Measurements from ENCODE around the gene CPO. TPM values are rescaled to one million over a fixed set of nuclear protein-coding genes. Genes with fewer than 3 reads are reported as not detected.

Gene CPO
- total and polyA plus RNA-seq, 2 experiments from 2014 or later, result 0.20 TPM; not detected in 1

DNA sequence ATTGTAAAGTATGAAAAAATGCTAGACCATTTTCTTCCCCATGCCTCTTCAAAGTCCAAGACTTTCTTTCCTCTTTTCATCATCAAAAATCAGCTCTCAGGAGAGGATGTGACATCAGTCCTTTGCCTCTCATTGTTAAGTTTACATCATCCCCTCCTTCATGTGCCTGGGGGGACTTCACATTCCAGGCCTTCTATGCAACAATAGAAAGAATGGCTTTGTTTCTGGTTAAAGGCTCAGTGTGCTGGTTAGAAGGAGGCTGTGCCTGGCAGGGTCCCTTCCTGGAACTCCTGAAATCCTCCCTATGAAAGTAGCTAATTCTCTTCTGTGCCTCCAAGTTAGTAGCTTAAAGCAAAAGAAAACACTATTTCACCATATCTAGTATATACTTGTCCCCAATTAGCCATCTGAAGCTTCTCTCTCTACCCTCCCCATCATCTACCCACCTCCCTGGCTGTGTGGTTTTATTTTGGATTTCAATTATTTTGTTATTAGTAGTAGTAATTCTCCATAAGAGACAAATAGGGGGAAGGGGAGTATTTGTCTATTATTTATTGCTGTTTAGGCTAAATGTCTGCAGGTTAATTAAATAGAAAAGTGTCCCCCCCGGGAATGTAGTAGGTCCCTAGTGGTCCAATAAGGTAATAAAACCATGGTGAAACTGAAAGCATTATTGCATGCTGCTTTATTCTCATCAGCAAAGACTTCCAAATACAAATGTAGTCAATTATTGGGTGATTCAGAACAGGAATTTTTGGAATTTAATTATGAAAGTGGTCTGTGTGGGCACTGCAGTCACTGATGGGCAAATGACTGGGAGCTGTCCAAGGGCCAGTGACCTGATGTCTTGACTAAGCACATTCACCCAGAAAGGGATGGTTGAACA lies 69.0 kb downstream of the CPO start:
- no peaks in the 10 kb centered on the region for H4K20me1 ChIP-seq (ENCODE audit: insufficient read depth)
- peak overlapping the region; percentile 61 for H2AFZ ChIP-seq
- H3K4me1 ChIP-seq (ENCODE audit: insufficient read depth), result peaks cover 32% of the 10 kb centered on the region
- in situ Hi-C loops (cut with MboI), result no loop called here
- no peaks in the 10 kb centered on the region for H3K27me3 ChIP-seq (replicated peaks; ENCODE audit: insufficient read depth)
- H3K4me3 ChIP-seq, result peak overlapping the region; percentile 33; the same call in 1 of the 2 replicates
- TF ChIP-seq EZH2phosphoT487 (IDR thresholded peaks at IDR 0.05; ENCODE audit: insufficient read depth, low read depth) (no peak), EZH2 (IDR thresholded peaks at IDR 0.05; ENCODE audit: insufficient read depth, poor library complexity, severe bottlenecking) (no peak)
- DNase-seq, result peak; percentile 72
- H3K4me2 ChIP-seq (ENCODE audit: unreplicated experiment), result peak overlapping the region; percentile 58
- no peaks in the 10 kb centered on the region for H3K36me3 ChIP-seq (ENCODE audit: low read depth)
- no peaks in the 10 kb centered on the region for H3K9me3 ChIP-seq (ENCODE audit: low read depth)
- no peak overlapping the region for H3K9ac ChIP-seq
- peaks cover 13% of the 10 kb centered on the region for H3F3A ChIP-seq (ENCODE audit: insufficient read depth)
- no peaks in the 10 kb centered on the region for H3K79me2 ChIP-seq (ENCODE audit: insufficient read depth)
- H3K9me2 ChIP-seq (ENCODE audit: insufficient read depth), result no peaks in the 10 kb centered on the region
- whole genome bisulfite sequencing, 2 experiments (ENCODE audit: low coverage in 1 of 2, low lambda C conversion rate in 2 of 2, missing lambda C conversion rate in 2 of 2), result 0 to 10% methylated on average over 1 of the region's 1 CpG
- H3K27ac ChIP-seq, result peak overlapping the region; percentile 48

DNA sequence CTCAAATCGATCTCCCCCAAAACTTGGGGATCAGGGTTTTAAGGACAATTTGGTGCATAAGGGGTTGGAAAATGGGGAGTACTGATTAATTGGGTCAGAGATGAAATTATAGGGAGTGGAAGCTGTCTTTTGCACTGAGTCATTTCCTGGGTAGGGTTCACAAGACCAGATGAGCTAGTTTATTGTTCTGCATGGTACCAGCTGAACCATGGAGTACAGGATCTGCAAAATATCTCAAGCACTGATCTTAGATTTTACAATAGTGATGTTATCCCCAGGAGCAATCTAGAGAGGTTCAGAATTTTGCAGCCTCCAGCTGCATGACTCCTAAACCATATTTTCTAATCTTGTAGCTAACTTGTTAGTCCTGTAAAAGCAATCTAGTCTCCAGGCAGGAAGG lies 73.1 kb downstream of the CPO start:
- no peaks in the 10 kb centered on the region for H3K9me2 ChIP-seq (ENCODE audit: insufficient read depth)
- H3K9me3 ChIP-seq (ENCODE audit: low read depth), result no peaks in the 10 kb centered on the region
- no peaks in the 10 kb centered on the region for H3K36me3 ChIP-seq (ENCODE audit: low read depth)
- no peak for TF ChIP-seq EZH2phosphoT487 (IDR thresholded peaks at IDR 0.05; ENCODE audit: insufficient read depth, low read depth)
- no peak for TF ChIP-seq EZH2 (IDR thresholded peaks at IDR 0.05; ENCODE audit: insufficient read depth, poor library complexity, severe bottlenecking)
- no peak overlapping the region for H3K27ac ChIP-seq
- H3K79me2 ChIP-seq (ENCODE audit: insufficient read depth), result no peaks in the 10 kb centered on the region
- H3K9ac ChIP-seq, result no peak overlapping the region
- H3K4me2 ChIP-seq (ENCODE audit: unreplicated experiment), result peak overlapping the region; percentile 23
- peaks cover 39% of the 10 kb centered on the region for H3K4me1 ChIP-seq (ENCODE audit: insufficient read depth)
- peaks cover 7% of the 10 kb centered on the region for H3F3A ChIP-seq (ENCODE audit: insufficient read depth)
- in situ Hi-C loops (cut with MboI), result no loop called here
- DNase-seq, result peak; percentile 45
- H2AFZ ChIP-seq, result no peak overlapping the region
- WGBS, 2 experiments (ENCODE audit: low coverage in 1 of 2, low lambda C conversion rate in 2 of 2, missing lambda C conversion rate in 2 of 2), result 53 to 55% methylated on average over 1 of the region's 1 CpG
- no peak overlapping the region for H3K4me3 ChIP-seq
- H4K20me1 ChIP-seq (ENCODE audit: insufficient read depth), result no peaks in the 10 kb centered on the region
- no peaks in the 10 kb centered on the region for H3K27me3 ChIP-seq (replicated peaks; ENCODE audit: insufficient read depth)

DNA sequence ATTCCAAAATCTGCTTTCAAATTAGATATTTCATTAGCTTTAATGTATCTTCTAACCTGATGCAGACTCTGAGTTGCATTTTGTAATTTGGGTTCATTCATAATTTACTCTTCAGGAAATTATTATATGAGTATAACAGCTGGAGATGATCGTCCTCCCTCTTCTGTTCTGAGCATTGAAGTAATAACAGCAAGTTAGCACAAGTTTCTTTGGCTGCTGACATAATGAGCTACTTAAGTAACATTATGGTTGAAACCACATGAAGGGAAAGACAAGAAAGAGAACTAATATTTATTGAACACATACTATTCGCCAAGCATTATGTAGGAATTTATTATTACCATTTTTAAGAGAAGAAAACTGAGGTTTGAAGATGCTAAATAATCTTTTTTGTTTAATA lies 75.1 kb downstream of the CPO start:
- TF ChIP-seq EZH2 (IDR thresholded peaks at IDR 0.05; ENCODE audit: insufficient read depth, poor library complexity, severe bottlenecking), result no peak
- no peak for TF ChIP-seq EZH2phosphoT487 (IDR thresholded peaks at IDR 0.05; ENCODE audit: insufficient read depth, low read depth)
- Histone ChIP-seq H3K4me3 (no peak overlapping the region), H3K27me3 (replicated peaks; ENCODE audit: insufficient read depth) (no peaks in the 10 kb centered on the region), H2AFZ (no peak overlapping the region), H3K9me3 (ENCODE audit: low read depth) (no peaks in the 10 kb centered on the region), H3K79me2 (ENCODE audit: insufficient read depth) (no peaks in the 10 kb centered on the region), H3K9ac (no peak overlapping the region), H4K20me1 (ENCODE audit: insufficient read depth) (no peaks in the 10 kb centered on the region), H3K9me2 (ENCODE audit: insufficient read depth) (no peaks in the 10 kb centered on the region), H3K4me2 (ENCODE audit: unreplicated experiment) (no peak overlapping the region), H3K36me3 (ENCODE audit: low read depth) (no peaks in the 10 kb centered on the region), H3F3A (ENCODE audit: insufficient read depth) (no peaks in the 10 kb centered on the region), H3K4me1 (ENCODE audit: insufficient read depth) (peaks cover 20% of the 10 kb centered on the region), H3K27ac (no peak overlapping the region)
- in situ Hi-C loops (cut with MboI), result no loop called here
- 39 to 46% methylated on average over 2 of the region's 2 CpGs for WGBS, 2 experiments (ENCODE audit: low coverage in 1 of 2, low lambda C conversion rate in 2 of 2, missing lambda C conversion rate in 2 of 2)
- DNase-seq, result no peak

DNA sequence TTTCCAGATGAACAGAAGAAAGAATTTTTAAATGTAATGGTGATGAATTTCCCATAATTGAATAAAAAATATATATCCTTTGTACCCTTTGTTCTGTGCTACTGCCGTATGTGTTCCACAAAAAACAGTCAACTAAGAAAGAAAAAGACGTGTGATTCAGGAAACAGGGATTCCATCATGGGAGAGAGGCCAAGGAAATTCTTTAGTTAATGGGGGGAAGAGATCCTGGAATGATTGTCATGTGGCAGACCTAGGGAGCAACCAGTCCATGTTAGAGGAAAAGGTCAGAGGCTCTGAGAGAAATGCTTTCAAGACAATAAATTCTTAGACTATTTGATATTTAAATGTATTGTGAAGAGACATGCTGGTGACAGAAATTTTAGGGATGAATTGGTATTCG lies 76.6 kb downstream of the CPO start:
- no peaks in the 10 kb centered on the region for H3K9me3 ChIP-seq (ENCODE audit: low read depth)
- H3K36me3 ChIP-seq (ENCODE audit: low read depth), result no peaks in the 10 kb centered on the region
- H2AFZ ChIP-seq, result no peak overlapping the region
- H3K4me2 ChIP-seq (ENCODE audit: unreplicated experiment), result no peak overlapping the region
- no peaks in the 10 kb centered on the region for H3K27me3 ChIP-seq (replicated peaks; ENCODE audit: insufficient read depth)
- H3K27ac ChIP-seq, result no peak overlapping the region
- no peak overlapping the region for H3K4me3 ChIP-seq
- H3K9me2 ChIP-seq (ENCODE audit: insufficient read depth), result no peaks in the 10 kb centered on the region
- no peaks in the 10 kb centered on the region for H3K79me2 ChIP-seq (ENCODE audit: insufficient read depth)
- WGBS, 2 experiments (ENCODE audit: low coverage in 1 of 2, low lambda C conversion rate in 2 of 2, missing lambda C conversion rate in 2 of 2), result 25 to 28% methylated on average over 3 of the region's 3 CpGs
- H3K9ac ChIP-seq, result no peak overlapping the region
- in situ Hi-C loops (cut with MboI), result no loop called here
- H3F3A ChIP-seq (ENCODE audit: insufficient read depth), result no peaks in the 10 kb centered on the region
- TF ChIP-seq EZH2 (IDR thresholded peaks at IDR 0.05; ENCODE audit: insufficient read depth, poor library complexity, severe bottlenecking), result no peak
- TF ChIP-seq EZH2phosphoT487 (IDR thresholded peaks at IDR 0.05; ENCODE audit: insufficient read depth, low read depth), result no peak
- DNase-seq, result peak; percentile 15
- no peaks in the 10 kb centered on the region for H4K20me1 ChIP-seq (ENCODE audit: insufficient read depth)
- peaks cover 20% of the 10 kb centered on the region for H3K4me1 ChIP-seq (ENCODE audit: insufficient read depth)

Other genes starting within 250 kb of the CPO start
- gene DYTN, start 221.1 kb upstream of the CPO start, total RNA-seq (2014; rRNA removed; shearing (Covaris generic)), result not detected in 2 replicates
- not detected in 2 replicates for gene DYTN, start 221.1 kb upstream of the CPO start, polyA plus RNA-seq (2016; fragmentation: Nextera tagmentation; extraction: Ambion mirVana)
- gene MDH1B, start 174.2 kb upstream of the CPO start, total RNA-seq (2014; rRNA removed; shearing (Covaris generic)), result 0.25 and 0.54 TPM in 2 replicates
- 0.70 and 0.80 TPM in 2 replicates for gene MDH1B, start 174.2 kb upstream of the CPO start, polyA plus RNA-seq (2016; fragmentation: Nextera tagmentation; extraction: Ambion mirVana)
- 27.2 and 38.4 TPM in 2 replicates for gene FASTKD2, start 173.9 kb upstream of the CPO start, total RNA-seq (2014; rRNA removed; shearing (Covaris generic))
- gene FASTKD2, start 173.9 kb upstream of the CPO start, polyA plus RNA-seq (2016; fragmentation: Nextera tagmentation; extraction: Ambion mirVana), result 28.3 and 29.3 TPM in 2 replicates
- 22.5 and 43.0 TPM in 2 replicates for gene KLF7, start 226.4 kb downstream of the CPO start, total RNA-seq (2014; rRNA removed; shearing (Covaris generic))
- 35.8 and 39.4 TPM in 2 replicates for gene KLF7, start 226.4 kb downstream of the CPO start, polyA plus RNA-seq (2016; fragmentation: Nextera tagmentation; extraction: Ambion mirVana)